Esophagus muscularis mucosa (tissue), 4 donors: ENCODE results near the gene GAD2. TPM values are rescaled to one million over a fixed set of nuclear protein-coding genes. Genes with fewer than 3 reads are reported as not detected.

Experiments
- DNase-seq: peaks from one replicate; pipeline ENCODE4 v3.0.0-alpha.2; 2017; ENCODE audit errors: extremely low spot score
- H3K27ac ChIP-seq, 4 donors: fragments of 200-600 bp; sonication (generic); replicated peaks in 1 of 4; 1 replicate in 3 of 4; 2 replicates in 1 of 4; pipeline ENCODE4 v1.5.1; 2016 to 2019; ENCODE audit warnings: mild to moderate bottlenecking in 1 of 4
- H3K27me3 ChIP-seq, 4 donors: fragments of 200-600 bp; sonication (generic); one replicate each; pipeline versions ENCODE4 v1.5.1 to v1.6.0; 2016 to 2019
- H3K36me3 ChIP-seq, 4 donors: fragments of 200-600 bp; sonication (generic); one replicate each; pipeline ENCODE4 v1.5.1; 2016 to 2019
- H3K4me1 ChIP-seq, 4 donors: fragments of 200-600 bp; sonication (generic); one replicate each; pipeline ENCODE4 v1.5.1; 2016 to 2019
- H3K4me3 ChIP-seq, 4 donors: fragments of 200-600 bp; sonication (generic); 1 replicate in 2 of 4; 2 replicates in 2 of 4; pipeline ENCODE4 v1.5.1; 2016 to 2019; ENCODE audit warnings: mild to moderate bottlenecking in 4 of 4, moderate library complexity in 1 of 4
- H3K9me3 ChIP-seq, 4 donors: fragments of 200-600 bp; sonication (generic); 1 replicate in 3 of 4; 2 replicates in 1 of 4; pipeline ENCODE4 v1.5.1; 2016 to 2019
- EP300 ChIP-seq: sonication (generic); formaldehyde crosslinking; IDR thresholded peaks from one replicate; pipeline ENCODE4 v1.6.1; 2017; ENCODE audit warnings: antibody characterized with exemption
- POLR2A ChIP-seq: fragments of 450-650 bp; IDR thresholded peaks from one replicate; pipeline ENCODE4 v1.6.1; 2017; ENCODE audit warnings: antibody characterized with exemption, moderate library complexity, mild to moderate bottlenecking, low read depth
- POLR2AphosphoS5 ChIP-seq, 2 donors: sonication (generic); formaldehyde crosslinking; IDR thresholded peaks; one replicate each; pipeline ENCODE4 v1.6.1; 2017; ENCODE audit warnings: antibody characterized with exemption in 2 of 2
- WGBS: methylation state at CpG from one replicate; pipeline ENCODE4 v1.1.5; 2018; 5-methylcytosine and 5-hydroxymethylcytosine counted together
- intact Hi-C: fragments of 100-400 bp; cut with DNase I; formaldehyde crosslinking; loops from one replicate; pipeline ENCODE4 v1.15.1; 2023
- total RNA-seq, 4 donors: library from RNA; depleted of rRNA; stranded (reverse); fragments of >200 nt; gene quantifications; one replicate each; pipeline versions ENCODE4 v1.1.0 to v1.2.1, GENCODE V29; 2016
- TF ChIP-seq, protein P1 (sequence below), 3 experiments: fragments of 200-600 bp in 2 of 3; fragments of 450-650 bp in 1 of 3; sonication (generic) in 2 of 3; IDR thresholded peaks; one replicate each; pipeline ENCODE4 v1.5.1; 2017 to 2019; ENCODE audit warnings: antibody characterized with exemption in 3 of 3, mild to moderate bottlenecking in 2 of 3, moderate library complexity in 1 of 3

GAD2 gene
- total RNA-seq, 4 donors from 2014 or later = not detected

DNA sequence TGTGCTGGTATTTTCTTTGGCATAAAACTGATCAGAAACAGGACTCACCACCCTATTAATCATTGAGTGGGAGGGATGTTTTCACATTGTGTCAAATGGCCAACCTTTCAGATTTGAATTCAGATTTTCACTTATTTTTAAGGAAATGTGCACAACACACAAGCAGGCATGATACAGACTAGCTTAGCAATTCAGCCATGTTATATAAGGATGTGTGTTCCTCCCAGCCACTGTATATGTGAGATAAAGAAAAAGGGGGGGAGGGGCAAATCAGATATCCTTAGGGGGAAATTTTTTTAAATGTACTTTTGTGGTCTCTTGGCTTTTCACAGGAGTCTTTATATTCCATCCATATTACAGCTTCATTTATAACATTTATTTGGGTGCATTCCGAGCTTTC, 3.1 kb downstream of the GAD2 start:
- intact Hi-C loops = no loop called here
- Histone ChIP-seq H3K36me3 (no peaks in the 10 kb centered on the region), H3K27me3 (peaks cover 0 to 92% (median 32%) of the 10 kb centered on the region in 4 donors), H3K9me3 (no peaks in the 10 kb centered on the region), H3K27ac (no peak overlapping the region), H3K4me3 (no peak overlapping the region), H3K4me1 (peaks cover 14 to 36% (median 32%) of the 10 kb centered on the region in 4 donors)
- TF ChIP-seq POLR2AphosphoS5 (IDR thresholded peaks at IDR 0.05) = no peak
- TF ChIP-seq, protein P1, sequence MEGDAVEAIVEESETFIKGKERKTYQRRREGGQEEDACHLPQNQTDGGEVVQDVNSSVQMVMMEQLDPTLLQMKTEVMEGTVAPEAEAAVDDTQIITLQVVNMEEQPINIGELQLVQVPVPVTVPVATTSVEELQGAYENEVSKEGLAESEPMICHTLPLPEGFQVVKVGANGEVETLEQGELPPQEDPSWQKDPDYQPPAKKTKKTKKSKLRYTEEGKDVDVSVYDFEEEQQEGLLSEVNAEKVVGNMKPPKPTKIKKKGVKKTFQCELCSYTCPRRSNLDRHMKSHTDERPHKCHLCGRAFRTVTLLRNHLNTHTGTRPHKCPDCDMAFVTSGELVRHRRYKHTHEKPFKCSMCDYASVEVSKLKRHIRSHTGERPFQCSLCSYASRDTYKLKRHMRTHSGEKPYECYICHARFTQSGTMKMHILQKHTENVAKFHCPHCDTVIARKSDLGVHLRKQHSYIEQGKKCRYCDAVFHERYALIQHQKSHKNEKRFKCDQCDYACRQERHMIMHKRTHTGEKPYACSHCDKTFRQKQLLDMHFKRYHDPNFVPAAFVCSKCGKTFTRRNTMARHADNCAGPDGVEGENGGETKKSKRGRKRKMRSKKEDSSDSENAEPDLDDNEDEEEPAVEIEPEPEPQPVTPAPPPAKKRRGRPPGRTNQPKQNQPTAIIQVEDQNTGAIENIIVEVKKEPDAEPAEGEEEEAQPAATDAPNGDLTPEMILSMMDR (IDR thresholded peaks at IDR 0.05) = no peak
- TF ChIP-seq POLR2A = no peak
- no peak for TF ChIP-seq EP300
- DNase-seq = no peak
- 61% methylated on average over 1 of the region's 1 CpG for WGBS

GRCh38 chr10:26220901-26221300, 4.3 kb downstream of the GAD2 start:
- Histone ChIP-seq H3K27me3 (peaks cover 0 to 90% (median 28%) of the 10 kb centered on the region in 4 donors), H3K27ac (no peak overlapping the region), H3K9me3 (no peaks in the 10 kb centered on the region), H3K4me3 (no peak overlapping the region), H3K36me3 (no peaks in the 10 kb centered on the region), H3K4me1 (peaks cover 12 to 24% (median 22%) of the 10 kb centered on the region in 4 donors)
- TF ChIP-seq POLR2A (no peak), EP300 (no peak), POLR2AphosphoS5 (IDR thresholded peaks at IDR 0.05) (no peak)
- TF ChIP-seq, protein P1 (IDR thresholded peaks at IDR 0.05) = no peak
- intact Hi-C loops = no loop called here
- DNase-seq = no peak

DNA sequence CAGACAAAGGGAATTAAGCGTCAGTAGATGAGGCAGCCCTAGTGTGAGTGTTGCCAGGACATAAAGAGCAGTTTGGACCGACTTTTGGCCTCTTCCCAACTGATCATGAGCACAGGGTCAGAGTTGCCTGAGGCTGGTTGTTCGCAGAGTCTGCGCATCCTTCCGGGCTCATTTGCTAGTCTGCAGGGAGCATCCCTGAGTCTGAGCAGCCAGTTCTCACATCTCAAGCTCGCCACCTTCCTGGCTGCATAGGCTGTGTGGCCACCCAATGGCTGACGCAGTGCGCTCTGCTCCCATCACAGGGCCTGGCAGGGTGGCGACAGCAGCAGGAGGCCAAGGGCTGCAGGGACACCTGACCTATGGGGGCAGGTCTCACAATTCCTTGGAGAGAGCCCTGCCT, 5.0 kb downstream of the GAD2 start:
- Histone ChIP-seq H3K27ac (no peak overlapping the region), H3K9me3 (no peaks in the 10 kb centered on the region), H3K27me3 (peaks cover 0 to 89% (median 25%) of the 10 kb centered on the region in 4 donors), H3K4me3 (no peak overlapping the region), H3K4me1 (peaks cover 5 to 17% (median 16%) of the 10 kb centered on the region in 4 donors), H3K36me3 (no peaks in the 10 kb centered on the region)
- DNase-seq = peak; percentile 77
- TF ChIP-seq EP300 = no peak
- TF ChIP-seq, protein P1 (IDR thresholded peaks at IDR 0.05) = no peak
- TF ChIP-seq POLR2AphosphoS5 (IDR thresholded peaks at IDR 0.05) = no peak
- TF ChIP-seq POLR2A = no peak
- 18% methylated on average over 6 of the region's 9 CpGs for WGBS
- intact Hi-C loops = no loop called here

GRCh38 chr10:26222563-26222962, 6.0 kb downstream of the GAD2 start:
- peaks cover 5 to 7% (median 7%) of the 10 kb centered on the region in 4 donors for H3K4me1 ChIP-seq
- H3K9me3 ChIP-seq = no peaks in the 10 kb centered on the region
- H3K27ac ChIP-seq = no peak overlapping the region
- H3K4me3 ChIP-seq = no peak overlapping the region
- H3K36me3 ChIP-seq = no peaks in the 10 kb centered on the region
- TF ChIP-seq EP300 (no peak), POLR2A (no peak), POLR2AphosphoS5 (IDR thresholded peaks at IDR 0.05) (no peak)
- TF ChIP-seq, protein P1 (IDR thresholded peaks at IDR 0.05) = no peak
- 59% methylated on average over 3 of the region's 3 CpGs for WGBS
- DNase-seq = peak; percentile 55
- peaks cover 0 to 79% (median 17%) of the 10 kb centered on the region in 4 donors for H3K27me3 ChIP-seq
- intact Hi-C loops = no loop called here

GRCh38 chr10:26225322-26225721, 8.7 kb downstream of the GAD2 start:
- Histone ChIP-seq H3K36me3 (no peaks in the 10 kb centered on the region), H3K4me3 (no peak overlapping the region), H3K9me3 (no peaks in the 10 kb centered on the region), H3K27me3 (peaks cover 0 to 60% (median 6%) of the 10 kb centered on the region in 4 donors), H3K27ac (no peak overlapping the region), H3K4me1 (no peaks in the 10 kb centered on the region)
- no peak for DNase-seq
- intact Hi-C loops = no loop called here
- TF ChIP-seq POLR2AphosphoS5 (IDR thresholded peaks at IDR 0.05) = no peak
- TF ChIP-seq, protein P1 (IDR thresholded peaks at IDR 0.05) = no peak
- TF ChIP-seq EP300 = no peak
- no peak for TF ChIP-seq POLR2A
- 68% methylated on average over 4 of the region's 4 CpGs for WGBS
